ENCODE results near the gene CLEC9A.

- TF ChIP-seq GATA3 (IDR thresholded peaks at IDR 0.05; ENCODE audit: low read depth, low read length) (no peak), GATA2 (IDR thresholded peaks at IDR 0.05; ENCODE audit: low read depth, low read length) (no peak)
Measured at GRCh38 chr12:10095971-10096370, 65.5 kb downstream of the CLEC9A start.
